ENCODE results near the gene ATL3. TPM values are rescaled to one million over a fixed set of nuclear protein-coding genes. Genes with fewer than 3 reads are reported as not detected.
"Not testable (repeated sequence)": the region's sequence is repeated elsewhere in the genome, so short reads cannot be mapped to it uniquely, and the experiment has no call there.

ATL3 gene
- total RNA-seq, 1 experiment from 2014 or later, result 79.0 TPM

DNA sequence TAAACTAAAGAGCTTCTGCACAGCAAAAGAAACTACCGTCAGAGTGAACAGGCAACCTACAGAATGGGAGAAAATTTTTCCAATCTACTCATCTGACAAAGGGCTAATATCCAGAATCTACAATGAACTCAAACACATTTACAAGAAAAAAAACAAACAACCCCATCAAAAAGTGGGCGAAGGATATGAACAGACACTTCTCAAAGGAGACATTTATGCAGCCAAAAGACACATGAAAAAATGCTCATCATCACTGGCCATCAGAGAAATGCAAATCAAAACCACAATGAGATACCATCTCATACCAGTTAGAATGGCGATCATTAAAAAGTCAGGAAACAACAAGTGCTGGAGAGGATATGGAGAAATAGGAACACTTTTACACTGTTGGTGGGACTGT, 92.3 kb downstream of the ATL3 start:
- intact Hi-C loops (cut with micrococcal nuclease; ENCODE audit: unreplicated experiment); H3K27me3 ChIP-seq (ENCODE audit: control insufficient read depth, insufficient read depth, low read length); DNase-seq (ENCODE audit: low read depth, low spot score); ATAC-seq; H3K9me3 ChIP-seq (ENCODE audit: control insufficient read depth, insufficient read depth, low read depth, low read length); BruUV-seq (replicated peaks); in situ Hi-C loops (cut with HindIII; ENCODE audit: low pct_unique_long_range_greater_than_20kb, low sequenced_read_pairs); H3K4me3 ChIP-seq (ENCODE audit: low read depth in 2 of 2, low read length in 2 of 2); H3K27ac ChIP-seq (ENCODE audit: low read length); POLR2A ChIA-PET; CTCF ChIA-PET; H3K36me3 ChIP-seq (ENCODE audit: control insufficient read depth, insufficient read depth, low read length); H3K4me1 ChIP-seq (ENCODE audit: control insufficient read depth, insufficient read depth, low read length): not testable (repeated sequence)

DNA sequence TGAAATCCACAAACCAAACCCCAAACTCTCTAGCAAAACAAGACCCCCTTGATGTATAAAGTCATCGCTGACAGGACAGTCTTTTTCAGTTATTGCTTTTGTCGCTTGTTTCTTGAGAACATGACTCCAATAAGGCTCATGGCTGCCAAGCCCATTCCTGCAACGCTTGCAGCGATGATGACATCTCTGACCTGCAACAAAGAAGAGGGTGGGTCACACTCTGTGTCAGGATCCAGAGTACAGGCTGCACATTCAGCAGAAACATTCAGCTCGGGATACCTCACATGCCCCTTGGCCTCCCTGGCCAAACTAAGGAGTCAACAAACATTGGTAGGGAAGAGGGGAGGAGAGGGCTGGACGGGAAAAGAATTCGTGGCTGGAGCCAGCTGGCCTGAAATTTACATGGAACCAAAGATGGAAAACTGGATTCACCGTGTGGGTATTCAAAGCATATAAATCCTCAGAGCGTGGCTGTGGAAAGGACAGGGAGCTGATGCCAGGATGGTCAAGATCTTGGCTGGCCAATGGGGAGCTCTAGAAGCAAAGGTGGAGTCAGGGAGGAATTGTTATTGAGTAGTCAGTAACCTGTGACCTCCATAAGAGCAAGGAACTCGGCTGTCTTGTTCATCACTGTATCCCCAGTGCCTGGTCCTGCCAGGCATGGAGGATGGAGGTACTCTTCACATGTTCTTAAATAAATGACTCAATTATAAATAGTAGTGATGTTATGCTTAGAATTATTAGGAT, 96.1 kb downstream of the ATL3 start:
- Histone ChIP-seq H3K4me3 (ENCODE audit: low read depth in 2 of 2, low read length in 2 of 2) (peak overlapping the region; percentile 19 to 44; a peak in 3 of 4 replicates), H3K9me3 (ENCODE audit: control insufficient read depth, insufficient read depth, low read depth, low read length) (no peaks in the 10 kb centered on the region), H3K36me3 (ENCODE audit: control insufficient read depth, insufficient read depth, low read length) (no peaks in the 10 kb centered on the region), H3K27ac (ENCODE audit: low read length) (peak overlapping the region; percentile 62), H3K27me3 (ENCODE audit: control insufficient read depth, insufficient read depth, low read length) (no peaks in the 10 kb centered on the region; the same call in 1 of the 2 replicates), H3K4me1 (ENCODE audit: control insufficient read depth, insufficient read depth, low read length) (peaks cover 7% of the 10 kb centered on the region)
- CTCF ChIA-PET, result no interaction called here
- TF ChIP-seq SIN3A (IDR thresholded peaks at IDR 0.05; ENCODE audit: borderline replicate concordance, insufficient read depth, low read depth, low read length), result no peak
- TF ChIP-seq POLR2AphosphoS5 (IDR thresholded peaks at IDR 0.05; ENCODE audit: low read depth, low read length), result no peak
- TF ChIP-seq TCF7L2 (IDR thresholded peaks at IDR 0.05; ENCODE audit: low read depth, low read length), result no peak
- TF ChIP-seq, protein P1, sequence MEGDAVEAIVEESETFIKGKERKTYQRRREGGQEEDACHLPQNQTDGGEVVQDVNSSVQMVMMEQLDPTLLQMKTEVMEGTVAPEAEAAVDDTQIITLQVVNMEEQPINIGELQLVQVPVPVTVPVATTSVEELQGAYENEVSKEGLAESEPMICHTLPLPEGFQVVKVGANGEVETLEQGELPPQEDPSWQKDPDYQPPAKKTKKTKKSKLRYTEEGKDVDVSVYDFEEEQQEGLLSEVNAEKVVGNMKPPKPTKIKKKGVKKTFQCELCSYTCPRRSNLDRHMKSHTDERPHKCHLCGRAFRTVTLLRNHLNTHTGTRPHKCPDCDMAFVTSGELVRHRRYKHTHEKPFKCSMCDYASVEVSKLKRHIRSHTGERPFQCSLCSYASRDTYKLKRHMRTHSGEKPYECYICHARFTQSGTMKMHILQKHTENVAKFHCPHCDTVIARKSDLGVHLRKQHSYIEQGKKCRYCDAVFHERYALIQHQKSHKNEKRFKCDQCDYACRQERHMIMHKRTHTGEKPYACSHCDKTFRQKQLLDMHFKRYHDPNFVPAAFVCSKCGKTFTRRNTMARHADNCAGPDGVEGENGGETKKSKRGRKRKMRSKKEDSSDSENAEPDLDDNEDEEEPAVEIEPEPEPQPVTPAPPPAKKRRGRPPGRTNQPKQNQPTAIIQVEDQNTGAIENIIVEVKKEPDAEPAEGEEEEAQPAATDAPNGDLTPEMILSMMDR (IDR thresholded peaks at IDR 0.05), result no peak
- TF ChIP-seq, protein P2, sequence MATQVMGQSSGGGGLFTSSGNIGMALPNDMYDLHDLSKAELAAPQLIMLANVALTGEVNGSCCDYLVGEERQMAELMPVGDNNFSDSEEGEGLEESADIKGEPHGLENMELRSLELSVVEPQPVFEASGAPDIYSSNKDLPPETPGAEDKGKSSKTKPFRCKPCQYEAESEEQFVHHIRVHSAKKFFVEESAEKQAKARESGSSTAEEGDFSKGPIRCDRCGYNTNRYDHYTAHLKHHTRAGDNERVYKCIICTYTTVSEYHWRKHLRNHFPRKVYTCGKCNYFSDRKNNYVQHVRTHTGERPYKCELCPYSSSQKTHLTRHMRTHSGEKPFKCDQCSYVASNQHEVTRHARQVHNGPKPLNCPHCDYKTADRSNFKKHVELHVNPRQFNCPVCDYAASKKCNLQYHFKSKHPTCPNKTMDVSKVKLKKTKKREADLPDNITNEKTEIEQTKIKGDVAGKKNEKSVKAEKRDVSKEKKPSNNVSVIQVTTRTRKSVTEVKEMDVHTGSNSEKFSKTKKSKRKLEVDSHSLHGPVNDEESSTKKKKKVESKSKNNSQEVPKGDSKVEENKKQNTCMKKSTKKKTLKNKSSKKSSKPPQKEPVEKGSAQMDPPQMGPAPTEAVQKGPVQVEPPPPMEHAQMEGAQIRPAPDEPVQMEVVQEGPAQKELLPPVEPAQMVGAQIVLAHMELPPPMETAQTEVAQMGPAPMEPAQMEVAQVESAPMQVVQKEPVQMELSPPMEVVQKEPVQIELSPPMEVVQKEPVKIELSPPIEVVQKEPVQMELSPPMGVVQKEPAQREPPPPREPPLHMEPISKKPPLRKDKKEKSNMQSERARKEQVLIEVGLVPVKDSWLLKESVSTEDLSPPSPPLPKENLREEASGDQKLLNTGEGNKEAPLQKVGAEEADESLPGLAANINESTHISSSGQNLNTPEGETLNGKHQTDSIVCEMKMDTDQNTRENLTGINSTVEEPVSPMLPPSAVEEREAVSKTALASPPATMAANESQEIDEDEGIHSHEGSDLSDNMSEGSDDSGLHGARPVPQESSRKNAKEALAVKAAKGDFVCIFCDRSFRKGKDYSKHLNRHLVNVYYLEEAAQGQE (IDR thresholded peaks at IDR 0.05; ENCODE audit: insufficient read depth in 1 of 2, low read depth in 2 of 2, low read length in 1 of 2), result no peak
- in situ Hi-C loops (cut with HindIII; ENCODE audit: low pct_unique_long_range_greater_than_20kb, low sequenced_read_pairs), result no loop called here
- peak; percentile 66 for ATAC-seq
- POLR2A ChIA-PET, result no interaction called here
- intact Hi-C loops (cut with micrococcal nuclease; ENCODE audit: unreplicated experiment), result no loop called here
- DNase-seq (ENCODE audit: low read depth, low spot score), result no peak
- BruUV-seq (replicated peaks), result no TSS peak

Other genes starting within 250 kb of the ATL3 start
- gene PLAAT5, start 180.2 kb downstream of the ATL3 start, total RNA-seq (2021; ENCODE audit: unreplicated experiment), result not detected
- not detected for gene LGALS12, start 165.3 kb downstream of the ATL3 start, total RNA-seq (2021; ENCODE audit: unreplicated experiment)
- gene PLAAT4, start 134.6 kb downstream of the ATL3 start, total RNA-seq (2021; ENCODE audit: unreplicated experiment), result 15.2 TPM
- not detected for gene PLAAT2, start 108.0 kb downstream of the ATL3 start, total RNA-seq (2021; ENCODE audit: unreplicated experiment)
- 32.6 TPM for gene PLAAT3, start 56.9 kb downstream of the ATL3 start, total RNA-seq (2021; ENCODE audit: unreplicated experiment)
- gene RTN3, start 10.1 kb upstream of the ATL3 start, total RNA-seq (2021; ENCODE audit: unreplicated experiment), result 145 TPM
- gene ZFTA, start 97.4 kb upstream of the ATL3 start, total RNA-seq (2021; ENCODE audit: unreplicated experiment), result 16.1 TPM
- 59.1 TPM for gene SPINDOC, start 142.1 kb upstream of the ATL3 start, total RNA-seq (2021; ENCODE audit: unreplicated experiment)
- 41.1 TPM for gene MARK2, start 167.7 kb upstream of the ATL3 start, total RNA-seq (2021; ENCODE audit: unreplicated experiment)
- 10.2 TPM for gene RCOR2, start 245.8 kb upstream of the ATL3 start, total RNA-seq (2021; ENCODE audit: unreplicated experiment)